Neural progenitor cell (in vitro differentiated cells): Measurements from ENCODE around the gene SH3BP2. TPM values are rescaled to one million over a fixed set of nuclear protein-coding genes. Genes with fewer than 3 reads are reported as not detected.

Experiments used
- DNase-seq: peaks from one replicate; pipeline ENCODE4 v3.0.0-alpha.2; 2016; ENCODE audit warnings: low spot score
- H2AFZ ChIP-seq: fragments of 200-600 bp; sonication (generic); replicated peaks from 2 replicates; pipeline ENCODE4 v1.6.1; 2016; ENCODE audit warnings: antibody characterized with exemption
- H3F3A ChIP-seq: fragments of 200-600 bp; sonication (generic); 2 replicates; pipeline ENCODE4 v1.6.1; 2016; ENCODE audit warnings: antibody characterized with exemption, low read depth
- H3K27ac ChIP-seq: fragments of 200-600 bp; sonication (generic); 2 replicates; pipeline ENCODE4 v1.5.1; 2016; ENCODE audit warnings: mild to moderate bottlenecking
- H3K27me3 ChIP-seq: fragments of 200-600 bp; sonication (generic); 2 replicates; pipeline ENCODE4 v1.6.1; 2016; ENCODE audit warnings: mild to moderate bottlenecking, moderate library complexity
- H3K36me3 ChIP-seq: fragments of 200-600 bp; sonication (generic); 2 replicates; pipeline ENCODE4 v1.5.1; 2016
- H3K4me1 ChIP-seq: fragments of 200-600 bp; sonication (generic); 2 replicates; pipeline ENCODE4 v1.6.1; 2016; ENCODE audit warnings: mixed run types
- H3K4me2 ChIP-seq: fragments of 200-600 bp; sonication (generic); 2 replicates; pipeline ENCODE4 v1.6.1; 2016
- H3K4me3 ChIP-seq: fragments of 200-600 bp; sonication (generic); 2 replicates; pipeline ENCODE4 v1.5.1; 2016
- H3K79me2 ChIP-seq: fragments of 200-600 bp; sonication (generic); 2 replicates; pipeline ENCODE4 v1.6.1; 2016; ENCODE audit warnings: low read depth
- H3K9ac ChIP-seq: fragments of 200-600 bp; sonication (generic); 2 replicates; pipeline ENCODE4 v1.6.1; 2016
- H3K9me3 ChIP-seq: fragments of 200-600 bp; sonication (generic); 2 replicates; pipeline ENCODE4 v1.5.1; 2016; ENCODE audit warnings: low read depth
- H4K20me1 ChIP-seq: fragments of 200-600 bp; sonication (generic); 2 replicates; pipeline ENCODE4 v1.6.1; 2016; ENCODE audit warnings: low read depth
- H3K27ac Mint-ChIP-seq: 3 replicates; pipeline ENCODE4 v1.8.0; 2021; ENCODE audit warnings: mixed read lengths
- H3K27me3 Mint-ChIP-seq: 2 replicates; pipeline ENCODE4 v1.8.0; 2022; ENCODE audit warnings: low read depth, mild to moderate bottlenecking, inconsistent platforms, moderate library complexity, mixed read lengths; ENCODE audit not compliant: insufficient read depth
- H3K36me3 Mint-ChIP-seq: 3 replicates; pipeline ENCODE4 v1.8.0; 2021; ENCODE audit warnings: mixed read lengths
- H3K4me1 Mint-ChIP-seq: 3 replicates; pipeline ENCODE4 v1.8.0; 2021; ENCODE audit warnings: mixed read lengths
- H3K4me3 Mint-ChIP-seq: 3 replicates; pipeline ENCODE4 v1.8.0; 2021; ENCODE audit warnings: mild to moderate bottlenecking, moderate library complexity, mixed read lengths
- H3K9me3 Mint-ChIP-seq: 3 replicates; pipeline ENCODE4 v1.8.0; 2020; ENCODE audit warnings: mixed read lengths
- CTCF ChIP-seq: fragments of 200-600 bp; sonication (generic); IDR thresholded peaks from 2 replicates; pipeline ENCODE4 v1.5.1; 2017; ENCODE audit warnings: antibody characterized with exemption, mild to moderate bottlenecking
- EZH2 ChIP-seq: fragments of 200-600 bp; sonication (generic); IDR thresholded peaks from 2 replicates; pipeline ENCODE4 v1.6.1; 2017; ENCODE audit warnings: antibody characterized with exemption, mild to moderate bottlenecking, moderate library complexity
- EZH2phosphoT487 ChIP-seq: fragments of 200-600 bp; sonication (generic); IDR thresholded peaks from 2 replicates; pipeline ENCODE4 v1.6.1; 2017; ENCODE audit warnings: antibody characterized with exemption
- total RNA-seq: library from RNA; depleted of rRNA; stranded (reverse); fragments of >200 nt; gene quantifications from 2 replicates; pipeline ENCODE4 v1.2.3, GENCODE V29; 2015; ENCODE audit warnings: low replicate concordance

SH3BP2 gene
- total RNA-seq, 1 donor from 2014 or later, result 11.8 TPM

- H3K4me3 ChIP-seq, result no peak overlapping the region
- H3K27ac ChIP-seq, result no peak overlapping the region
- no peak overlapping the region for H3K4me2 ChIP-seq
- H3K36me3 ChIP-seq, result no peaks in the 10 kb centered on the region
- H3K4me1 Mint-ChIP-seq, result peaks cover 11% of the 10 kb centered on the region
- DNase-seq, result peak; percentile 31
- no peak overlapping the region for H3K9ac ChIP-seq
- no peaks in the 10 kb centered on the region for H4K20me1 ChIP-seq
- H3K4me3 Mint-ChIP-seq, result no peak overlapping the region
- H3K79me2 ChIP-seq, result no peaks in the 10 kb centered on the region
- peaks cover 9% of the 10 kb centered on the region for H3K4me1 ChIP-seq
- no peaks in the 10 kb centered on the region for H3K9me3 Mint-ChIP-seq
- H3F3A ChIP-seq, result peaks cover 5% of the 10 kb centered on the region
- H3K27ac Mint-ChIP-seq, result peak overlapping the region; percentile 53
- no peaks in the 10 kb centered on the region for H3K36me3 Mint-ChIP-seq
- peaks cover 6% of the 10 kb centered on the region for H3K27me3 Mint-ChIP-seq
- no peak for TF ChIP-seq EZH2phosphoT487
- TF ChIP-seq EZH2, result no peak
- TF ChIP-seq CTCF, result no peak
- no peaks in the 10 kb centered on the region for H3K9me3 ChIP-seq
- H3K27me3 ChIP-seq, result peaks cover 32% of the 10 kb centered on the region
- no peak overlapping the region for H2AFZ ChIP-seq
These were observed 3.3 kb downstream of the SH3BP2 start for GRCh38 chr4:2795893-2796848.

- TF ChIP-seq EZH2phosphoT487 (no peak), EZH2 (no peak), CTCF (no peak)
- no peaks in the 10 kb centered on the region for H4K20me1 ChIP-seq
- peaks cover 32% of the 10 kb centered on the region for H3K27me3 ChIP-seq
- peaks cover 5% of the 10 kb centered on the region for H3F3A ChIP-seq
- H3K79me2 ChIP-seq, result no peaks in the 10 kb centered on the region
- no peaks in the 10 kb centered on the region for H3K9me3 ChIP-seq
- no peaks in the 10 kb centered on the region for H3K36me3 ChIP-seq
- H2AFZ ChIP-seq, result no peak overlapping the region
- H3K27ac ChIP-seq, result no peak overlapping the region
- H3K4me3 ChIP-seq, result no peak overlapping the region
- H3K4me1 Mint-ChIP-seq, result peaks cover 12% of the 10 kb centered on the region
- no peak overlapping the region for H3K4me3 Mint-ChIP-seq
- peak; percentile 1 for DNase-seq
- H3K27me3 Mint-ChIP-seq, result peaks cover 6% of the 10 kb centered on the region
- H3K4me2 ChIP-seq, result no peak overlapping the region
- no peaks in the 10 kb centered on the region for H3K9me3 Mint-ChIP-seq
- no peak overlapping the region for H3K27ac Mint-ChIP-seq
- H3K9ac ChIP-seq, result no peak overlapping the region
- peaks cover 13% of the 10 kb centered on the region for H3K4me1 ChIP-seq
- H3K36me3 Mint-ChIP-seq, result no peaks in the 10 kb centered on the region
These were observed 4.1 kb downstream of the SH3BP2 start for GRCh38 chr4:2796849-2797544.

GRCh38 chr4:2797545-2798305 is 4.8 kb downstream of the SH3BP2 start:
- Histone ChIP-seq H3F3A (peaks cover 5% of the 10 kb centered on the region), H3K36me3 (no peaks in the 10 kb centered on the region), H4K20me1 (no peaks in the 10 kb centered on the region), H2AFZ (no peak overlapping the region), H3K4me1 (peaks cover 13% of the 10 kb centered on the region), H3K27me3 (peaks cover 25% of the 10 kb centered on the region), H3K9ac (no peak overlapping the region), H3K4me3 (no peak overlapping the region), H3K9me3 (no peaks in the 10 kb centered on the region), H3K79me2 (no peaks in the 10 kb centered on the region), H3K27ac (no peak overlapping the region), H3K4me2 (no peak overlapping the region)
- H3K4me1 Mint-ChIP-seq, result peaks cover 12% of the 10 kb centered on the region
- H3K9me3 Mint-ChIP-seq, result no peaks in the 10 kb centered on the region
- H3K27me3 Mint-ChIP-seq, result peaks cover 6% of the 10 kb centered on the region
- TF ChIP-seq CTCF, result no peak
- TF ChIP-seq EZH2, result no peak
- no peak for TF ChIP-seq EZH2phosphoT487
- no peak overlapping the region for H3K27ac Mint-ChIP-seq
- H3K4me3 Mint-ChIP-seq, result no peak overlapping the region
- DNase-seq, result peak; percentile 1
- no peaks in the 10 kb centered on the region for H3K36me3 Mint-ChIP-seq
